NCI-H2107 (cell line): Measurements from ENCODE around the gene ATAD3A.
"Not testable (repeated sequence)": the region's sequence is repeated elsewhere in the genome, so short reads cannot be mapped to it uniquely, and the experiment has no call there.

Experiments used
- DNase-seq: peaks from one replicate; lab custom pipeline; 2025; lab: John Stamatoyannopoulos, UW

ATAD3A gene

GRCh38 chr1:1523651-1524050 lies 11.7 kb downstream of the ATAD3A start:
- not testable (repeated sequence) for DNase-seq

GRCh38 chr1:1524750-1525383 lies 12.9 kb downstream of the ATAD3A start:
- not testable (repeated sequence) for DNase-seq

- DNase-seq = not testable (repeated sequence)
Measured at GRCh38 chr1:1526476-1526875, 14.5 kb downstream of the ATAD3A start.

GRCh38 chr1:1527092-1527816 lies 15.3 kb downstream of the ATAD3A start:
- DNase-seq = no peak

GRCh38 chr1:1528301-1529267 lies 16.6 kb downstream of the ATAD3A start:
- no peak for DNase-seq

DNA sequence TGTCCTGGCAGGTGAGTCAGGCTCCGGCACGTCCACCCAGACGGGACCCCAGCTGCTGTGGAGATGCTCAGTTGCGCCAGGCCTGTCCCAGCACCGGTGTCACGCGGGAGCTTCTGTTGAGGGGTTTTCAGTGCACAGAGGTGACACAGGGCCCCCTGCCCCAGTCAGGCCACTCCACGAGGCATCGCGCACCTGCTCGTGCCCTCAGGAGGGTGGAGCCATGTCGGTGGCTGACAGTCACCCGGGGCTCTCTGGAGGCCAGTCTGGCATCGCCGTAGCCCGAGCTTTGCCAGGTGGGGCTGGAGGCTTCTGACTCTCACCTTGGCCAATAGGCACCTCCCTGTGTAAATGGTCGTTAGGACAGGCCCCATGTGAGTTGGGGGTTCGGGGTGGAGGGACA lies 17.4 kb downstream of the ATAD3A start:
- no peak for DNase-seq

GRCh38 chr1:1529936-1530335 lies 18.0 kb downstream of the ATAD3A start:
- no peak for DNase-seq

- DNase-seq = no peak
Measured at GRCh38 chr1:1531947-1532346, 20.0 kb downstream of the ATAD3A start.

- not testable (repeated sequence) for DNase-seq
Measured at GRCh38 chr1:1533176-1533893, 21.4 kb downstream of the ATAD3A start.

DNA sequence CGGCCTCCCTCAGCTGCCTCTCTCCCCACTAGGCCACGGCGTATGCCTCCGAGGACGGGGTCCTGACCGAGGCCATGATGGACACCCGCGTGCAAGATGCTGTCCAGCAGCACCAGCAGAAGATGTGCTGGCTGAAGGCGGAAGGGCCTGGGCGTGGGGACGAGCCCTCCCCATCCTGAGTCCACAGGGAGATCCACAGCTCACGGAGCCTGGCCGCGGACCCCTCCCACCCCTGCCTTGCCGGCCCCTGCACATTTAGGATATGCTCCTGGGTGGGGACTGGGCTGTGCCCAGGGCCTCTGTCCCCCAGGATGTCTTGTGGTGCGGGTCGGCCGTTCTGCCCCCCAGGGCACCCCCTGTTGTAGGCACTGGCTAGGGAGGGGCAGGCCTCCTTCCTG lies 21.9 kb downstream of the ATAD3A start:
- DNase-seq = not testable (repeated sequence)

DNA sequence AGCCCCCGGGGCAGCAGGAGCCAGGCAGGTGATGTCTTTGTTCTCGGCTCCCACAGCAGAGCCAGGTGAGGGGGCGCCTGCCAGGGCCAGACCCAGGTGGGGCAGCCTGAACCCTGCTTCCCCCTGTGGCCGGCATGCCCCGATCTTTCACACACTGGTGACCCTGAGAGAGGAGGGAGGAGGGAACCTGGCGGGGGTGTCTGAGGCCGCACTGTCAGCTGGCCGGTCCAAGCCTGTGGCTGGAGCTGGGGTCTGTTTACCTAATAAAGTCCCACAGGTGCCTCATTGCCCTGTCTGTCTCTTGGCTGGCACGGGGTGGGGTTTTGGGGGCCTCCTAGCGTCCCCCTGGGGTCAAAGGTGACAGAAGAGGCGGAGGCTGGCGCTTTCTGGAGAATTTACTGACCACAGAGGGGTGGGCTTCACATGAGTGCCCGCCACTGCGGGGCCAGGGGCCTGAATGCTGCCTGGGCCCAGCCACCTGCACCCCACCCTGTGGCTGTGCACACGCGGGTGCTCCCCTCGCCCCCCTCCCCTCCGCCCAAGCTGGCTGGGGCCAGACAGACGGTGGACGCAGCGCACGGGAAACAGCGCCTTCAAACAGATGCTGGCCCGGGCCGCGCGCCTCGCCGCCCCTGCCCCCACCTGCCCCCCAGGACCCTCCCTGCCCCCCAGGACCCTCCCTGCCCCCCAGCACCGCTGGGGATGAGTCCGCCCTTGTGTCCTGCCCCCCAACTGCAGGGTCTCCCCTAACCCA lies 22.6 kb downstream of the ATAD3A start:
- no peak for DNase-seq

- no peak for DNase-seq
Measured at GRCh38 chr1:1535201-1536018, 23.4 kb downstream of the ATAD3A start.

DNA sequence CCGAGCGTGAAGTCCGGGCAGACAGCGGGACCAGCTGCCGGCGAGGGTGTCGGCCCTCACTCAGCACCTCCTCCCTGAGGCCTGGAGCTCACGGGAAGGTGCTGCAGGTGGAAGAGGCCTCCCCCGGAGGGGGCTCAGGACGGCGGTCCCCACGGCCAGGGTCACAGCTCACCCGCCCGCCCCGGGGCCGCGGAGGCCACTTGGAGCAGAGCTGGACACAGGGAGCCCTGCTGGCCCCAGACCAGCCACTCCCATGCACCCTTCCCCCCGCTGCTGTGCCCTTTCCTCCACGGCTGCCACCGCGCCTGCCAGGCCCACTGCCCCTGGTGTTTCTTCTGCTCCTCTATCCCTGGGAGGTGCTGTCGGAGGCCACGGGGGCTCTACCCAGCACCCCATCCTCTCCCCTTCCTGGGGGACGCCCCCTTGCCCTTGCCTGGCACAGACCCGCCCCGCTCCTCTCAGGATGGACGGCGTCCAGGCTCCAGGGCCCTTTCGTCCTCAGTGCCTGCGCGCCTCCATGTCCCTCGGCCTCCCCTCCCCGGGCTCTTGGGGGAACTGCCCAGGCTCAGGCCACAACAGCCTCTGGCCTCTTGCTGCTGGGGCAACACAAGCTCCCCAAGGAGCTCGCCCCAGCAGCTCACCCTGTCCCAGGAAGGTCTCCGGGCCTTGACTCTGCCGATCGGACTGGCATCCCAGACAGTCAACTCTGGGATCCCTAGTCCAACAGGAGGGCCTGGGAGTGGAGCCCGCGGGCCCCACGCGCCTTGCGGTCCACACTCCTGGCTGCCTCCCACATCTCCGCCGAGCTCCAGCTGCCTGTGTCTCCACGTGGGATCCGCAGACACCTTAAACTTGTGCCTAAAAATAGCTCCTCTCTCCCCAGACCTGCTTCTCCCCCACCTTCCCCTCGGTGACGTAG lies 24.3 kb downstream of the ATAD3A start:
- DNase-seq = no peak

DNA sequence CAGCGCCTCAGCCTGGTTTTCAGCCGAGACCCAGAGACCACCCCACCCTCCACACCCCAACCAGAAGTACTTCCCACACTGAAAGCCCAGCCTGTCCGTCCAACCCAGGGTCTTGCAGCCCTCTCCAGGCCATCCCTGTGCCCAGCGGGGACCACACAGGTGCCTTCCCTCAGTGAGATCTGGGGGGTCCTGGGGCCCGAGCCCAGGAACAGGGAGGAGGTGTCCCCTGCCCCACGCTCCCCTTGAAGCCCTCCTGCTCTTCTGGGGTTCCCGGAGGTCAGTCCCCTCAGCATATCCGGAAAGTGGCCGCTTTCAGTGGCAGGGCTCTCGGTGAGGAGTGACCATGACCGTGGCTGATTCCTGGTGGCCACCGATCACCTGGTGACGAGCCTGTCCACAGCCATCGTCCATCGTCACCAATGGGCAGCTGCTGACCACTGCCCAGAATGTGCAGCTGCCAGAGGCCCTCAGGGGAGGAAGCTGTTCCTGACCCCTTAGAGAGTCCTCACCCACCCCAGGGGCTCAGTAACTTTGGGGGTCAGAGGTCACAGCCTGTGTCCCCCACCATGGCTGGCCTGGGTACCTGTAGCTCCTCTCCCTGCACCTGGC lies 25.1 kb downstream of the ATAD3A start:
- DNase-seq = no peak

GRCh38 chr1:1537626-1538250 lies 25.8 kb downstream of the ATAD3A start:
- DNase-seq = no peak

DNA sequence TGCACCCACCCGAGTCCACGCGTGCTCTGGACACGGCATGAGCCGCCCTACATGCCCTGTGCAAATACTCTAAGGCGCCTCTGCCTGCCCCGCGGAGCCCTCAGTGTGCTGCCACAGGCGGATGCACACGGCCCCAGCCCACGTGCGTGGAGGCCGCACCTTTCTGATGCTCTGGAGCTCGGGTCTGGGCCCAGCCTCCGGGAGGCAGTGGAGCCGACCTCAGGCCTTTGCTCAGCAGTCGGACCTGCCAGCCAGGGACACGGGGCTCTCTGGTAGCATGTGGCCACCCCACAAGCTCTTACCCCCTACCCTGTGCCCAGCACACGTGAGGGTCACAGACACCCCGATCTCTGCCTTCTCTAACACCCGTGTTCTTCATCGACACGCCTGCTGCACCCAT lies 26.4 kb downstream of the ATAD3A start:
- DNase-seq = no peak

DNA sequence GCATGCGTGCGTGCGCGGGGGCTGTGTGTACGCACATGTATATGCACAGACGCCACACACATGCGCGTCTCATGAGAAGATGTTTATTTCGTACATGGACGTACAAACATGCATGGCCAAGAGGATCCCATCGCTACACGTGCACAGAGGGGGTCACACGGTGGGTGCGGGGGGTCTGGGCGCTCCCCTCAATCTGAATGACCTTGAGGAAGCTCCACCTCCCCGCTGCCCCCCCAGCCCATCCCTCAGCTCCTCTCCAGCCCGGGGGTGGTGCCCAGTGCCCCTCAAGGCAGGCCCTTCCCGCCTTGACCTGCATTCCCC lies 27.0 kb downstream of the ATAD3A start:
- DNase-seq = no peak

DNA sequence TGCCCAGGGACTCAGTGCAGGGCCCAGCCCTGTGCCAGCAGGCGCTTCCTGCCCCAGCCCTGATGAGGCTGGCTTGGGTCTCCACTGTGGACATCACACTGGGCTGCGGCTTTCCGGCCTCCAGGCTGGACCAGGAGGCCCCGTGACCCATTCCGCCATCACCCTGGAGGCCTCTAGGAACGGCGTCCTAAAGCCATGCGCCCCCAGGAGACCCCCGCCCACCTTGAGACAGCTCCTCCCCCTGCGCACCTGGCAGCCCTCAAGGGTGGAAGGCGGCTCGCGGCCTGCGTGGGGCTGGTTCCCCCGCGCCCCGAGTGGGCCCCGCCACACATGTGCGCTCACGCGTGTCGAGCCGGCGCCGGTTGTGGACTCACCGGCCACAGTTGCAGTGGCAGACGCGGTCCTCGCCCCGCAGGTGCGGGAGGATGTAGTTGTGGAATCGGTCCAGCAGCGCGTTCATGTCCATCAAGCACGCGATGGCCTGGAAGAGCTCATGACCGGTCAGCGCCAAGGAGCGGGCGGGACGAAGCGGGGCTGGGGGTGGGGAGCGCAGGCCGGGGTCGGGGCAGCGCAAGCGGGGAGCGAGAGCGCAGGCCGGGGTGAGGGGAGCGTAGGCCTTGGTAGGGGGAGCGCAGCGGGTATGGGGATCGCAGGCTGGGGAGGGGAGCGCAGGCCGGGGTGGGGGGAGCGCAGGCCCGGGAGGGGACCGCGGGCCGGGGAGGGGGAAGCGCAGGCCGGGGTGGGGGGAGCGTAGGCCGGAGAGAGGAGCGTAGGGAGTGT lies 27.5 kb downstream of the ATAD3A start:
- no peak for DNase-seq
